ENCODE results near the gene SLC25A26.

DNA sequence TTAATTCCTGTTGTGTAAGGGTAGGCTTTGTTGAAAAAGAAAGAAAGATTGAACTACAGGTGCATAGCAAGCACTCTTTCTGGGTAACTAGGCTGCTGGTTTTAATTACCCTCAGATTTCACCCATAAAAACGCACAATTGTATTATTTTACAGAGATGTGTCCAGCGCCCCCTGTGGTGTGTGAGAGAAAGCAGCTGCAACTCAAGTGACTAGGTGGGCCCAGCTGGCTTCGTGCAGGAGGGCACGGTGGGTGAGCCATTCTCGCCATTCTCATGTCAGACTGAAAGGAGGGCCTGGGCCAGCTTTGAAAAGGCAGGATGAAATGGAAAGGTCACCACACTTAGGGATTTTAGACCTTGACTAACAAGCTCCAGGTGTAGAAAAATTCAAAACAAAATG lies 157.5 kb downstream of the SLC25A26 start:
- TF ChIP-seq, protein P1, sequence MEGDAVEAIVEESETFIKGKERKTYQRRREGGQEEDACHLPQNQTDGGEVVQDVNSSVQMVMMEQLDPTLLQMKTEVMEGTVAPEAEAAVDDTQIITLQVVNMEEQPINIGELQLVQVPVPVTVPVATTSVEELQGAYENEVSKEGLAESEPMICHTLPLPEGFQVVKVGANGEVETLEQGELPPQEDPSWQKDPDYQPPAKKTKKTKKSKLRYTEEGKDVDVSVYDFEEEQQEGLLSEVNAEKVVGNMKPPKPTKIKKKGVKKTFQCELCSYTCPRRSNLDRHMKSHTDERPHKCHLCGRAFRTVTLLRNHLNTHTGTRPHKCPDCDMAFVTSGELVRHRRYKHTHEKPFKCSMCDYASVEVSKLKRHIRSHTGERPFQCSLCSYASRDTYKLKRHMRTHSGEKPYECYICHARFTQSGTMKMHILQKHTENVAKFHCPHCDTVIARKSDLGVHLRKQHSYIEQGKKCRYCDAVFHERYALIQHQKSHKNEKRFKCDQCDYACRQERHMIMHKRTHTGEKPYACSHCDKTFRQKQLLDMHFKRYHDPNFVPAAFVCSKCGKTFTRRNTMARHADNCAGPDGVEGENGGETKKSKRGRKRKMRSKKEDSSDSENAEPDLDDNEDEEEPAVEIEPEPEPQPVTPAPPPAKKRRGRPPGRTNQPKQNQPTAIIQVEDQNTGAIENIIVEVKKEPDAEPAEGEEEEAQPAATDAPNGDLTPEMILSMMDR (optimal IDR thresholded peaks at IDR 0.05 in 1 of 3, IDR thresholded peaks at IDR 0.05 in 1 of 3, conservative IDR thresholded peaks at IDR 0.05 in 1 of 3; ENCODE audit: extremely low read depth in 1 of 3, insufficient read depth in 2 of 3, low read length in 3 of 3) = peak; percentile 53 to 66 (median 57)
- no peak for TF ChIP-seq EZH2 (IDR thresholded peaks at IDR 0.05; ENCODE audit: low read length)
